GM12878 (cell line): Measurements from ENCODE around the gene ARHGAP26. TPM values are rescaled to one million over a fixed set of nuclear protein-coding genes. Genes with fewer than 3 reads are reported as not detected.

ENCODE experiments used
- ASH2L ChIP-seq: fragments of 300-600, 200-600 bp; sonication (generic); IDR thresholded peaks from 2 replicates; pipeline ENCODE4 v1.6.1; 2017; ENCODE audit warnings: low read depth, mild to moderate bottlenecking, borderline replicate concordance
- BACH1 ChIP-seq: fragments of 450-650 bp; IDR thresholded peaks from 2 replicates; pipeline ENCODE4 v1.6.1; 2017; ENCODE audit warnings: mild to moderate bottlenecking, borderline replicate concordance
- BCL3 ChIP-seq: IDR thresholded peaks from 2 replicates; pipeline ENCODE4 v1.6.1; 2011; ENCODE audit warnings: borderline replicate concordance, low read depth, mild to moderate bottlenecking, moderate library complexity, low read length; ENCODE audit not compliant: insufficient read depth, poor library complexity, severe bottlenecking
- BMI1 ChIP-seq: fragments of 450-650 bp; IDR thresholded peaks from 2 replicates; pipeline ENCODE4 v1.6.1; 2016; ENCODE audit warnings: mild to moderate bottlenecking, moderate library complexity, borderline replicate concordance
- CEBPB ChIP-seq, 2 experiments: fragments of 150-350 bp in 1 of 2; IDR thresholded peaks; 2 replicates each; pipeline ENCODE4 v1.6.1; 2012 to 2014; ENCODE audit warnings: low read depth in 2 of 2, low read length in 2 of 2, borderline replicate concordance in 1 of 2, inconsistent platforms in 1 of 2
- CREB1 ChIP-seq: IDR thresholded peaks from 2 replicates; pipeline ENCODE4 v1.6.1; 2012; ENCODE audit warnings: low read depth, mild to moderate bottlenecking, inconsistent platforms
- DPF2 ChIP-seq: fragments of 450-650 bp; IDR thresholded peaks from 2 replicates; pipeline ENCODE4 v1.6.1; 2017; ENCODE audit warnings: mild to moderate bottlenecking
- ELK1 ChIP-seq: IDR thresholded peaks from 2 replicates; pipeline ENCODE4 v1.6.1; 2012; ENCODE audit warnings: low read depth, low read length, improper control_type of control experiment
- HDGF ChIP-seq: fragments of 450-650 bp; IDR thresholded peaks from 2 replicates; pipeline ENCODE4 v1.6.1; 2016; ENCODE audit warnings: antibody characterized with exemption
- HSF1 ChIP-seq: fragments of 150-350 bp; IDR thresholded peaks from 2 replicates; pipeline ENCODE4 v1.6.1; 2014; ENCODE audit warnings: mild to moderate bottlenecking, low read depth, low read length
- IRF4 ChIP-seq: IDR thresholded peaks from 2 replicates; pipeline ENCODE4 v1.6.1; 2011; ENCODE audit warnings: low read depth, low read length
- MAX ChIP-seq: IDR thresholded peaks from 2 replicates; pipeline ENCODE4 v1.6.1; 2012; ENCODE audit warnings: low read depth, low read length, improper control_type of control experiment
- MLLT1 ChIP-seq: fragments of 450-650 bp; IDR thresholded peaks from 2 replicates; pipeline ENCODE4 v1.6.1; 2016; ENCODE audit warnings: mild to moderate bottlenecking
- MXI1 ChIP-seq: fragments of 150-350 bp; IDR thresholded peaks from 2 replicates; pipeline ENCODE4 v1.6.1; 2011; ENCODE audit warnings: low read depth, mild to moderate bottlenecking, inconsistent platforms, low read length, improper control_type of control experiment
- NBN ChIP-seq: fragments of 450-650 bp; IDR thresholded peaks from 2 replicates; pipeline ENCODE4 v1.6.1; 2016
- NR2C2 ChIP-seq: IDR thresholded peaks from 2 replicates; pipeline ENCODE4 v1.6.1; 2011; ENCODE audit warnings: borderline replicate concordance, low read depth; ENCODE audit not compliant: control insufficient read depth, insufficient read length
- NR2F1 ChIP-seq: fragments of 450-650 bp; conservative IDR thresholded peaks from 2 replicates; pipeline ENCODE4 v1.6.1; 2017; ENCODE audit warnings: mild to moderate bottlenecking
- PKNOX1 ChIP-seq: fragments of 450-650 bp; IDR thresholded peaks from 2 replicates; pipeline ENCODE4 v1.6.1; 2016; ENCODE audit warnings: mild to moderate bottlenecking
- RUNX3 ChIP-seq: IDR thresholded peaks from 2 replicates; pipeline ENCODE4 v1.6.1; 2012; ENCODE audit warnings: low read length, inconsistent platforms
- SIN3A ChIP-seq: IDR thresholded peaks from 2 replicates; pipeline ENCODE4 v1.6.1; 2012; ENCODE audit warnings: low read depth, low read length, improper control_type of control experiment
- SREBF2 ChIP-seq: IDR thresholded peaks from 2 replicates; pipeline ENCODE4 v1.6.1; 2012; ENCODE audit warnings: mild to moderate bottlenecking, low read length
- SUPT20H ChIP-seq: IDR thresholded peaks from 2 replicates; pipeline ENCODE4 v1.6.1; 2011; ENCODE audit warnings: low read depth, mild to moderate bottlenecking, low read length, moderate library complexity, borderline replicate concordance; ENCODE audit not compliant: control insufficient read depth
- TCF12 ChIP-seq: IDR thresholded peaks from 2 replicates; pipeline ENCODE4 v1.6.1; 2011; ENCODE audit warnings: low read depth, mild to moderate bottlenecking, low read length
- ZNF274 ChIP-seq: IDR thresholded peaks from one replicate; pipeline ENCODE4 v1.8.0; 2011; ENCODE audit not compliant: insufficient read length, insufficient read depth
- ZNF622 ChIP-seq: fragments of 450-650 bp; IDR thresholded peaks from 2 replicates; pipeline ENCODE4 v1.6.1; 2017; ENCODE audit warnings: mild to moderate bottlenecking, inconsistent platforms
- ZZZ3 ChIP-seq: IDR thresholded peaks from 2 replicates; pipeline ENCODE4 v1.6.1; 2011; ENCODE audit warnings: low read depth; ENCODE audit not compliant: control insufficient read depth, insufficient read length
- polyA plus RNA-seq, 11 experiments: library from polyadenylated mRNA; depleted of rRNA in 4 of 11; unstranded in 6 of 11; stranded (reverse) in 5 of 11; fragments of >200 nt; fragmentation: Nextera tagmentation in 4 of 11; fragmentation: Illumina TruSeq in 1 of 11; extraction: Ambion mirVana in 4 of 11; extraction: Trizol in 1 of 11; gene quantifications; 1 replicate in 1 of 11; 2 replicates in 10 of 11; pipeline versions ENCODE4 v1.2.1 to v1.2.3, GENCODE V29; 2011 to 2016; ENCODE audit warnings: inconsistent platforms in 2 of 11, missing spikeins in 2 of 11, low read depth in 1 of 11
- total RNA-seq, 4 experiments: library from RNA; depleted of rRNA in 3 of 4; stranded (reverse); fragments of >200 nt in 3 of 4; fragmentation: Illumina TruSeq in 1 of 4; extraction: Trizol in 1 of 4; gene quantifications; 2 replicates each; pipeline versions ENCODE4 v1.2.1 to v1.2.3, GENCODE V29; 2013 to 2021

ARHGAP26 gene
- total and polyA plus RNA-seq, 10 of the 15 experiments (the other 5 are each of a cell fraction or from before 2014, with no cell fraction given): 9.4 to 41.5 (median 19.3) TPM

GRCh38 chr5:142866563-142867275 lies 96.5 kb downstream of the ARHGAP26 start (continued):
- TF ChIP-seq MAX (no peak), ZNF622 (no peak), NBN (no peak), HDGF (0 out of 2 replicates have a peak, but pooled peaks have one; percentile 43), SIN3A (no peak), HSF1 (no peak), ELK1 (no peak), BCL3 (no peak), MXI1 (no peak), ZZZ3 (no peak), CREB1 (no peak), SREBF2 (no peak), NR2C2 (no peak), DPF2 (no peak), TCF12 (no peak), MLLT1 (no peak), ZNF274 (no peak), NR2F1 (no peak), RUNX3 (no peak), PKNOX1 (peak; percentile 27; the same call in 1 of the 2 replicates), ASH2L (no peak), BMI1 (no peak), IRF4 (no peak), SUPT20H (no peak), CEBPB (IDR thresholded peaks at IDR 0.05; ENCODE audit: borderline replicate concordance in 1 of 2, low read depth in 2 of 2, low read length in 2 of 2) (no peak), BACH1 (no peak)
- TF ChIP-seq, all 136 proteins: peak for 9
